ENCODE data around the gene PRKAR1B.

The PRKAR1B gene

GRCh38 chr7:741850-742249 lies 14.8 kb upstream of the PRKAR1B start:
- H3K4me1 ChIP-seq (ENCODE audit: control insufficient read depth in 1 of 2, insufficient read depth in 1 of 2, low read depth in 1 of 2, low read length in 1 of 2) = no peaks in the 10 kb centered on the region
- H3K4me3 ChIP-seq (ENCODE audit: low read depth in 1 of 2, low read length in 1 of 2) = no peak overlapping the region
- H3K27ac ChIP-seq = no peak overlapping the region
- no peaks in the 10 kb centered on the region for H3K27me3 ChIP-seq
- H3K9me3 ChIP-seq = no peaks in the 10 kb centered on the region
- TF ChIP-seq, protein P1, sequence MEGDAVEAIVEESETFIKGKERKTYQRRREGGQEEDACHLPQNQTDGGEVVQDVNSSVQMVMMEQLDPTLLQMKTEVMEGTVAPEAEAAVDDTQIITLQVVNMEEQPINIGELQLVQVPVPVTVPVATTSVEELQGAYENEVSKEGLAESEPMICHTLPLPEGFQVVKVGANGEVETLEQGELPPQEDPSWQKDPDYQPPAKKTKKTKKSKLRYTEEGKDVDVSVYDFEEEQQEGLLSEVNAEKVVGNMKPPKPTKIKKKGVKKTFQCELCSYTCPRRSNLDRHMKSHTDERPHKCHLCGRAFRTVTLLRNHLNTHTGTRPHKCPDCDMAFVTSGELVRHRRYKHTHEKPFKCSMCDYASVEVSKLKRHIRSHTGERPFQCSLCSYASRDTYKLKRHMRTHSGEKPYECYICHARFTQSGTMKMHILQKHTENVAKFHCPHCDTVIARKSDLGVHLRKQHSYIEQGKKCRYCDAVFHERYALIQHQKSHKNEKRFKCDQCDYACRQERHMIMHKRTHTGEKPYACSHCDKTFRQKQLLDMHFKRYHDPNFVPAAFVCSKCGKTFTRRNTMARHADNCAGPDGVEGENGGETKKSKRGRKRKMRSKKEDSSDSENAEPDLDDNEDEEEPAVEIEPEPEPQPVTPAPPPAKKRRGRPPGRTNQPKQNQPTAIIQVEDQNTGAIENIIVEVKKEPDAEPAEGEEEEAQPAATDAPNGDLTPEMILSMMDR (IDR thresholded peaks at IDR 0.05) = no peak
- H3K36me3 ChIP-seq = no peaks in the 10 kb centered on the region

- Histone ChIP-seq H3K4me1 (ENCODE audit: control insufficient read depth in 1 of 2, insufficient read depth in 1 of 2, low read depth in 1 of 2, low read length in 1 of 2) (no peaks in the 10 kb centered on the region), H3K27ac (no peak overlapping the region), H3K9me3 (no peaks in the 10 kb centered on the region), H3K4me3 (ENCODE audit: low read depth in 1 of 2, low read length in 1 of 2) (no peak overlapping the region), H3K27me3 (no peaks in the 10 kb centered on the region), H3K36me3 (no peaks in the 10 kb centered on the region)
- TF ChIP-seq, protein P1 (IDR thresholded peaks at IDR 0.05) = no peak
Observed at GRCh38 chr7:741191-741671, 14.2 kb upstream of the PRKAR1B start.

DNA sequence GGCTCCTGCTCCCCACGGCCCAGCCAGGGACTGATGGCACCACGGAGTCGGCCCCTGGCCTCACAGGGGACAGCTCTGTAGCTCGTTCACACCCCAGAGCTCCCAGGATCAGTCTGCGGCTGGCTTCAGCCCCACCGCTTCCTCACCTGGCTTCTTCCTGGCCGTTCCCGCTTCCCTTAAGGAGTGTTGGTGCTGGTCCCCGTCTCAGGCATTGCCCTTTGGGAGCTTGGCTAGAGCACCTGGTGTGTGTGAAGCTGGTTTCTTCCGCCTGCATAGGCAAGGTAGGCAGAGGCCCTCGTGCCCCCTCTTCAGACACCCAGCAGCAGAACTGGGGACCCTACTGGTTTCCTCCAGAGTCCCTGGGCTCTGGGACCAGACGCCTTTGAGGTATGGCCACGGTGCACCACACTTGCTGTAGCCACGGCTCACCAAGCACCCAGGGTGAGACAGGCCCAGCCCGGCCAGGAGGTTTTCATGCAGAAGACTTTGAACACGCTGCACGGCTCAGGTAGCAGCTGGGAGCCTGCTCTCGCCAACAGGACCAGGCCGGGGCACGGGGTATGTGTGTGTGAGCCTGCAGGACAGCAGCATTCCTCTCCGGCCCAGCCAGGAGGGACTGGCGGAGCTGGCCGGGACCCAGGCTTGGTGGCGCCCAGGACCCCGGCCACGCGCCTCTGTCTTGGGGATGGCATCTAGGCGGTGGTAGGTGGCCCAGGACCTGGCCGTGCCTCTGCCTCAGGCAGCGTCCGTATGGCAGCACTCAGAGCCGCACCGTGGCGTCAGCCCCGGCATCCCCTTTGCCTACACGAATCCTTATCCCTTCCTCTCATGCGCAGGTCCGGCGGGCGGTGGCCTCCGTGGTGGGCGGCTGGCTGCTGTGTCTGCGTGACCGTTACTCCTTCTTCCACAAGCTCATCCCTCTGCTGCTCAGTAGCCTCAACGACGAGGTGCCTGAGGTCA lies 13.2 kb upstream of the PRKAR1B start:
- no peak overlapping the region for H3K4me3 ChIP-seq (ENCODE audit: low read depth in 1 of 2, low read length in 1 of 2)
- no peak overlapping the region for H3K27ac ChIP-seq
- TF ChIP-seq, protein P1 (IDR thresholded peaks at IDR 0.05) = no peak
- H3K9me3 ChIP-seq = no peaks in the 10 kb centered on the region
- no peaks in the 10 kb centered on the region for H3K27me3 ChIP-seq
- no peaks in the 10 kb centered on the region for H3K36me3 ChIP-seq
- H3K4me1 ChIP-seq (ENCODE audit: control insufficient read depth in 1 of 2, insufficient read depth in 1 of 2, low read depth in 1 of 2, low read length in 1 of 2) = no peaks in the 10 kb centered on the region

DNA sequence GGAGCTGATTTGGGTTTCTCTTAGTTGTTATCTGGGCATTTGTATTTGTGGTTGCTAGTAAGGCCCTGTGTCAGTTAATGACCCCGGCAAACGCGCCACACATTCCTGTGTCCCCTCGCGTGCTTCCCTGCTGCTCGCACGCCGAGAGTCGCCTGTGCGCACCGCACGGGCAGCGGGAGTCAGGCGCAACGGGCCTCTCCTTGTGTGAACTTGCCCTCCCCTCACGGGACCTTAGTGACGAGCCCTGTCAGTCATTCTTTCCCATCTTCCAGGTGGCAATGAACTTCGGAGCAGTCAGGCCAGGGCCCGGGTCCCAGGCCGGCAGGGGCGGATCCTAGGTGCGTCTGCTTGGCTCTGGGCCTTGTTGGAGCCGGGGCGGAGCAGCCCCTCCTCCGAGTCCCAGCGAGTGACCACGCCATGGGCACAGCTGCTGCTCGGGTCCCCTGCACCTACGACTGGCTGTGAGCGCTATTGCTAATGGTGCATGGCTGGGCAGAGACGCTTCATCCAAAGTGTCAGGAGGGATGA lies 12.4 kb upstream of the PRKAR1B start:
- Histone ChIP-seq H3K4me1 (ENCODE audit: control insufficient read depth in 1 of 2, insufficient read depth in 1 of 2, low read depth in 1 of 2, low read length in 1 of 2) (no peaks in the 10 kb centered on the region), H3K4me3 (ENCODE audit: low read depth in 1 of 2, low read length in 1 of 2) (no peak overlapping the region), H3K27me3 (no peaks in the 10 kb centered on the region), H3K36me3 (no peaks in the 10 kb centered on the region), H3K9me3 (no peaks in the 10 kb centered on the region), H3K27ac (no peak overlapping the region)
- TF ChIP-seq, protein P1 (IDR thresholded peaks at IDR 0.05) = no peak

DNA sequence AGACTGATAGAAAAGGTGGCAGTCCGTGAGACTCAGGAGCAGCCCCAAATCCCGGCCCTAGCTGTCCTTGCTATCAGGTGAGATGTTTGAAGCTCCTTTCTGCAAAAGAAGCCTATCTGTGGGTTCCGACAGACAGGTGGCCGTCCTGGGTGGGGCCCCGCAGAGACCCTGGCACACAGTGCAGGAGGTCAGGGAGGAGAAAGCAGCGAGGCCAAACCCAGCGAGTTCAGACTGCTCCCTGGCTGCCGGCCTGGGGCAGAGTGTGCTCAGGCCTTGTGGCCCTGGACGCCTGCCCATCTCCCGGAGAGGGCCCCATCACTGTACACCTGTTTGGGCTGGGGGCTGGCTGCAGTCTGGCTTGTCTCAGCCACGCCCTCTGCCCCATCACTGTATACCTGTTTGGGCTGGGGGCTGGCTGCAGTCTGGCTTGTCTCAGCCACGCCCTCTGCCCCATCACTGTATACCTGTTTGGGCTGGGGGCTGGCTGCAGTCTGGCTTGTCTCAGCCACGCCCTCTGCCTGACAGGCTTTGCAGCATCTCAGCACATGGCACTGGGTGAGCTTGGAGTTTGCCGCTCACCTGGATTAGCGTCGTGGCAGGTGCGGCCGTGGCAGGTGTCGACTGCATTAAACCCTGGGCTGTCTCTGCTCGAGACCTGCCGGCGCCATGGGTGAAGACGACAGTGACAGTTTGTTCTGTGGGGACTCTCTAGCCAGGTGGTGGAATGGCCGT lies 11.8 kb upstream of the PRKAR1B start:
- TF ChIP-seq, protein P1 (IDR thresholded peaks at IDR 0.05) = no peak
- H3K4me3 ChIP-seq (ENCODE audit: low read depth in 1 of 2, low read length in 1 of 2) = no peak overlapping the region
- H3K27me3 ChIP-seq = no peaks in the 10 kb centered on the region
- H3K4me1 ChIP-seq (ENCODE audit: control insufficient read depth in 1 of 2, insufficient read depth in 1 of 2, low read depth in 1 of 2, low read length in 1 of 2) = no peaks in the 10 kb centered on the region
- no peak overlapping the region for H3K27ac ChIP-seq
- H3K36me3 ChIP-seq = no peaks in the 10 kb centered on the region
- H3K9me3 ChIP-seq = no peaks in the 10 kb centered on the region

Measured in neutrophil (primary cell).